IMR-90 (cell line): ENCODE measurements around the gene BRIP1. TPM values are rescaled to one million over a fixed set of nuclear protein-coding genes. Genes with fewer than 3 reads are reported as not detected.

Experiments used
- ATAC-seq: fragments of 200-7000 bp; cut with Tn5 transposase; 2 replicates; pipeline ENCODE4 v1.9.1; 2020; ENCODE audit warnings: low read depth, mild to moderate bottlenecking, moderate library complexity
- BruUV-seq: library from RNA; stranded (reverse); fragments of 400-500 nt; replicated peaks from 2 replicates; lab custom pipeline; 2021; lab: Mats Ljungman, UMichigan
- CTCF ChIA-PET: fragments of 300-600 bp; formaldehyde crosslinking; extraction: SDS; loops from one replicate; lab custom pipeline; 2021; ENCODE audit warnings: antibody characterized with exemption; lab: Yijun Ruan, JAX
- POLR2A ChIA-PET: fragments of 300-600 bp; sonication (Branson Sonifier 250); formaldehyde crosslinking; loops from one replicate; lab custom pipeline; 2022; ENCODE audit warnings: antibody characterized with exemption; ENCODE audit not compliant: unreplicated experiment; lab: Charles Lee
- DNase-seq: peaks from one replicate; pipeline ENCODE4 v3.0.0; 2013
- H2AFZ ChIP-seq: replicated peaks from 2 replicates; pipeline ENCODE3; 2013; ENCODE audit warnings: low read length, mild to moderate bottlenecking; ENCODE audit not compliant: poor library complexity
- H2AK5ac ChIP-seq: 2 replicates; pipeline ENCODE4 v1.6.1; 2013; ENCODE audit warnings: low read depth, low read length, inconsistent platforms
- H2AK9ac ChIP-seq: replicated peaks from 2 replicates; pipeline ENCODE3; 2013; ENCODE audit warnings: mild to moderate bottlenecking, low read depth, low read length, moderate library complexity; ENCODE audit not compliant: poor library complexity
- H2BK120ac ChIP-seq: 2 replicates; pipeline ENCODE4 v1.6.1; 2013; ENCODE audit warnings: low read depth, low read length, inconsistent platforms
- H2BK15ac ChIP-seq: 3 replicates; pipeline ENCODE4 v1.6.1; 2013; ENCODE audit warnings: low read depth, low read length, inconsistent platforms
- H2BK20ac ChIP-seq: 2 replicates; pipeline ENCODE4 v1.6.1; 2013; ENCODE audit warnings: low read depth, mild to moderate bottlenecking, inconsistent platforms, low read length, moderate library complexity
- H2BK5ac ChIP-seq: 2 replicates; pipeline ENCODE4 v1.6.1; 2013; ENCODE audit warnings: mild to moderate bottlenecking, low read depth, low read length, inconsistent platforms; ENCODE audit not compliant: poor library complexity, severe bottlenecking
- H3K14ac ChIP-seq: replicated peaks from 2 replicates; pipeline ENCODE4 v1.6.1; 2013; ENCODE audit warnings: low read depth, low read length, inconsistent platforms
- H3K18ac ChIP-seq: 2 replicates; pipeline ENCODE4 v1.6.1; 2013; ENCODE audit warnings: low read depth, low read length, control low read depth
- H3K23ac ChIP-seq: 2 replicates; pipeline ENCODE4 v1.6.1; 2013; ENCODE audit warnings: low read depth, low read length, inconsistent platforms
- H3K27ac ChIP-seq: 2 replicates; pipeline ENCODE4 v1.5.1; 2013; ENCODE audit warnings: mild to moderate bottlenecking, control low read depth, low read length; ENCODE audit not compliant: insufficient read depth
- H3K27me3 ChIP-seq: 2 replicates; pipeline ENCODE4 v1.6.1; 2013; ENCODE audit warnings: low read length; ENCODE audit not compliant: control insufficient read depth, insufficient read depth
- H3K36me3 ChIP-seq: 2 replicates; pipeline ENCODE4 v1.6.1; 2013; ENCODE audit warnings: low read length, mixed read lengths; ENCODE audit not compliant: control insufficient read depth, insufficient read depth
- H3K4ac ChIP-seq: 2 replicates; pipeline ENCODE4 v1.6.1; 2013; ENCODE audit warnings: low read depth, low read length, inconsistent platforms
- H3K4me1 ChIP-seq: 2 replicates; pipeline ENCODE4 v1.6.1; 2013; ENCODE audit warnings: low read length, mixed read lengths; ENCODE audit not compliant: control insufficient read depth, insufficient read depth
- H3K4me2 ChIP-seq: 2 replicates; pipeline ENCODE4 v1.6.1; 2013; ENCODE audit warnings: low read depth, mild to moderate bottlenecking, control low read depth, low read length, moderate library complexity
- H3K4me3 ChIP-seq: 2 replicates; pipeline ENCODE4 v1.5.1; 2013; ENCODE audit warnings: low read depth, mild to moderate bottlenecking, control low read depth, low read length, moderate library complexity; ENCODE audit not compliant: insufficient read depth
- H3K56ac ChIP-seq: 2 replicates; pipeline ENCODE4 v1.6.1; 2013; ENCODE audit warnings: low read length, inconsistent platforms; ENCODE audit not compliant: insufficient read depth; ENCODE audit errors: extremely low read depth
- H3K79me1 ChIP-seq, 2 experiments: 2 replicates each; pipeline ENCODE4 v1.6.1; 2013; ENCODE audit warnings: low read length in 2 of 2, inconsistent platforms in 1 of 2, low read depth in 1 of 2
- H3K9ac ChIP-seq: 2 replicates; pipeline ENCODE4 v1.6.1; 2013; ENCODE audit warnings: low read depth, low read length, control low read depth
- H3K9me1 ChIP-seq: 2 replicates; pipeline ENCODE4 v1.6.1; 2013; ENCODE audit warnings: low read length, inconsistent platforms; ENCODE audit not compliant: insufficient read depth
- H3K9me3 ChIP-seq: 2 replicates; pipeline ENCODE4 v1.6.1; 2013; ENCODE audit warnings: low read length; ENCODE audit not compliant: control insufficient read depth, insufficient read depth
- H4K20me1 ChIP-seq: 2 replicates; pipeline ENCODE4 v1.6.1; 2013; ENCODE audit warnings: low read length, inconsistent platforms; ENCODE audit not compliant: insufficient read depth
- H4K5ac ChIP-seq: 2 replicates; pipeline ENCODE4 v1.6.1; 2013; ENCODE audit warnings: mild to moderate bottlenecking, low read depth, low read length, control low read depth
- H4K8ac ChIP-seq, 2 experiments: 2 replicates each; pipeline ENCODE4 v1.6.1; 2013; ENCODE audit warnings: low read depth in 2 of 2, low read length in 2 of 2, control low read depth in 1 of 2, inconsistent platforms in 1 of 2
- H4K91ac ChIP-seq: 2 replicates; pipeline ENCODE4 v1.6.1; 2013; ENCODE audit warnings: low read depth, low read length, inconsistent platforms; ENCODE audit not compliant: insufficient read depth
- BHLHE40 ChIP-seq: fragments of 150-350 bp; IDR thresholded peaks from 2 replicates; pipeline ENCODE4 v1.6.1; 2016; ENCODE audit warnings: mild to moderate bottlenecking, low read depth, low read length
- CEBPB ChIP-seq: IDR thresholded peaks from 2 replicates; pipeline ENCODE4 v1.6.1; 2012; ENCODE audit warnings: low read depth, low read length, improper control_type of control experiment
- CHD1 ChIP-seq: IDR thresholded peaks from 2 replicates; pipeline ENCODE4 v1.6.1; 2012; ENCODE audit warnings: low read depth, low read length, improper control_type of control experiment
- MAFK ChIP-seq: IDR thresholded peaks from 2 replicates; pipeline ENCODE4 v1.6.1; 2012; ENCODE audit warnings: low read depth, low read length, improper control_type of control experiment
- MAZ ChIP-seq: IDR thresholded peaks from 2 replicates; pipeline ENCODE4 v1.6.1; 2012; ENCODE audit warnings: low read depth, mild to moderate bottlenecking, low read length, improper control_type of control experiment, moderate library complexity, borderline replicate concordance
- MXI1 ChIP-seq: IDR thresholded peaks from 2 replicates; pipeline ENCODE4 v1.6.1; 2012; ENCODE audit warnings: low read depth, mild to moderate bottlenecking, low read length, moderate library complexity, borderline replicate concordance
- NFE2L2 ChIP-seq: fragments of 150-350 bp; IDR thresholded peaks from 2 replicates; pipeline ENCODE4 v1.6.1; 2016; ENCODE audit warnings: low read depth, mild to moderate bottlenecking, low read length
- POLR2A ChIP-seq: IDR thresholded peaks from 2 replicates; pipeline ENCODE4 v1.6.1; 2012; ENCODE audit warnings: mild to moderate bottlenecking, low read depth, low read length
- RAD21 ChIP-seq: IDR thresholded peaks from 2 replicates; pipeline ENCODE4 v1.6.1; 2012; ENCODE audit warnings: low read length, improper control_type of control experiment
- RCOR1 ChIP-seq: IDR thresholded peaks from 2 replicates; pipeline ENCODE4 v1.6.1; 2012; ENCODE audit warnings: mild to moderate bottlenecking, low read length, improper control_type of control experiment; ENCODE audit not compliant: insufficient replicate concordance
- RFX5 ChIP-seq: IDR thresholded peaks from 2 replicates; pipeline ENCODE4 v1.8.0; 2012; ENCODE audit warnings: low read depth, mild to moderate bottlenecking, low read length, moderate library complexity
- USF2 ChIP-seq: fragments of 150-350 bp; IDR thresholded peaks from 2 replicates; pipeline ENCODE4 v1.6.1; 2017; ENCODE audit warnings: mild to moderate bottlenecking, antibody characterized with exemption, low read length, low read depth
- dilution Hi-C: fragments of 300-500 bp; cut with HindIII; formaldehyde crosslinking; loops from one replicate; pipeline ENCODE4 v1.14.3; 2018; ENCODE audit warnings: low sequenced_read_pairs; ENCODE audit not compliant: unreplicated experiment
- in situ Hi-C: fragments of 300-500 bp; cut with MboI; formaldehyde crosslinking; loops from 3 replicates; pipeline ENCODE4 v1.14.3; 2019; ENCODE audit warnings: low sequenced_read_pairs, inconsistent platforms, mixed read lengths
- intact Hi-C: fragments of 100-400 bp; cut with micrococcal nuclease; formaldehyde crosslinking; loops from 2 replicates; pipeline ENCODE4 v1.10.0; 2022
- polyA plus RNA-seq, 3 experiments: library from polyadenylated mRNA; depleted of rRNA; stranded (reverse); fragments of >200 nt; gene quantifications; 2 replicates each; pipeline ENCODE4 v1.2.3, GENCODE V29; 2012; ENCODE audit warnings: low replicate concordance in 1 of 3
- total RNA-seq: library from RNA; depleted of rRNA; stranded (reverse); fragments of >200 nt; gene quantifications from 2 replicates; pipeline ENCODE4 v1.2.3, GENCODE V29; 2012
- TF ChIP-seq, protein P1 (sequence below): fragments of 150-350 bp; IDR thresholded peaks from 2 replicates; pipeline ENCODE4 v1.6.1; 2016; ENCODE audit warnings: low read depth, mild to moderate bottlenecking, low read length, moderate library complexity, borderline replicate concordance
- TF ChIP-seq, protein P2 (sequence below): conservative IDR thresholded peaks from 2 replicates; pipeline ENCODE4 v1.5.1; 2012; ENCODE audit warnings: mild to moderate bottlenecking, low read depth, low read length, improper control_type of control experiment

The BRIP1 gene
- total and polyA plus RNA-seq, 2 of the 4 experiments (the other 2 are of a cell fraction): 6.1 to 19.7 TPM

- no peak overlapping the region for H3K27ac ChIP-seq
- no peaks in the 10 kb centered on the region for H3K4me1 ChIP-seq
- H2AK9ac ChIP-seq: no peak overlapping the region
- no peak overlapping the region for H2AK5ac ChIP-seq
- intact Hi-C loops (loop anchor here (5.0 kb wide), 1 partner anchor 41 kb away; no protein-coding TSS in a partner anchor), in situ Hi-C loops (no loop called here), dilution Hi-C loops (no loop called here)
- H3K9me1 ChIP-seq: no peaks in the 10 kb centered on the region
- no peak overlapping the region for H2BK120ac ChIP-seq
- DNase-seq (no peak), ATAC-seq (no peak)
- H3K9me3 ChIP-seq: peaks cover 4% of the 10 kb centered on the region; the same call in 1 of the 2 replicates
- ChIA-PET CTCF (interaction anchor here (1.1 kb wide), 1 partner anchor 35 kb away, joined by 3 read pairs; no protein-coding TSS in a partner anchor), POLR2A (no interaction called here)
- no peak overlapping the region for H3K18ac ChIP-seq
- BruUV-seq: no TSS peak
- peaks cover 0 to 4% of the 10 kb centered on the region in 2 experiments; a peak in 3 of 4 replicates for H3K79me1 ChIP-seq
- H3K14ac ChIP-seq: no peak overlapping the region
- H2BK20ac ChIP-seq: no peak overlapping the region
- H2BK15ac ChIP-seq: no peak overlapping the region
- no peak overlapping the region for H2AFZ ChIP-seq
- no peak overlapping the region for H2BK5ac ChIP-seq
- no peak overlapping the region for H3K4me3 ChIP-seq
- no peak overlapping the region for H3K4ac ChIP-seq
- peaks cover 5% of the 10 kb centered on the region; the same call in 1 of the 2 replicates for H3K36me3 ChIP-seq
- no peak overlapping the region for H3K9ac ChIP-seq
- no peaks in the 10 kb centered on the region for H3K27me3 ChIP-seq
- no peak overlapping the region for H3K56ac ChIP-seq
- H4K8ac ChIP-seq: no peak overlapping the region
- no peaks in the 10 kb centered on the region for H4K20me1 ChIP-seq
- no peak overlapping the region for H3K4me2 ChIP-seq
- no peak overlapping the region for H3K23ac ChIP-seq
- no peak overlapping the region for H4K5ac ChIP-seq
- no peak for TF ChIP-seq USF2
- TF ChIP-seq MAFK: no peak
- TF ChIP-seq POLR2A: no peak
- TF ChIP-seq CHD1: no peak
- TF ChIP-seq MAZ: no peak
- no peak for TF ChIP-seq RAD21
- TF ChIP-seq RFX5: no peak
- no peak for TF ChIP-seq CEBPB
- no peak for TF ChIP-seq RCOR1
- TF ChIP-seq MXI1: no peak
- TF ChIP-seq, protein P1, sequence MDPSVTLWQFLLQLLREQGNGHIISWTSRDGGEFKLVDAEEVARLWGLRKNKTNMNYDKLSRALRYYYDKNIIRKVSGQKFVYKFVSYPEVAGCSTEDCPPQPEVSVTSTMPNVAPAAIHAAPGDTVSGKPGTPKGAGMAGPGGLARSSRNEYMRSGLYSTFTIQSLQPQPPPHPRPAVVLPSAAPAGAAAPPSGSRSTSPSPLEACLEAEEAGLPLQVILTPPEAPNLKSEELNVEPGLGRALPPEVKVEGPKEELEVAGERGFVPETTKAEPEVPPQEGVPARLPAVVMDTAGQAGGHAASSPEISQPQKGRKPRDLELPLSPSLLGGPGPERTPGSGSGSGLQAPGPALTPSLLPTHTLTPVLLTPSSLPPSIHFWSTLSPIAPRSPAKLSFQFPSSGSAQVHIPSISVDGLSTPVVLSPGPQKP: no peak
- TF ChIP-seq BHLHE40: no peak
- no peak for TF ChIP-seq NFE2L2
- TF ChIP-seq, protein P2, sequence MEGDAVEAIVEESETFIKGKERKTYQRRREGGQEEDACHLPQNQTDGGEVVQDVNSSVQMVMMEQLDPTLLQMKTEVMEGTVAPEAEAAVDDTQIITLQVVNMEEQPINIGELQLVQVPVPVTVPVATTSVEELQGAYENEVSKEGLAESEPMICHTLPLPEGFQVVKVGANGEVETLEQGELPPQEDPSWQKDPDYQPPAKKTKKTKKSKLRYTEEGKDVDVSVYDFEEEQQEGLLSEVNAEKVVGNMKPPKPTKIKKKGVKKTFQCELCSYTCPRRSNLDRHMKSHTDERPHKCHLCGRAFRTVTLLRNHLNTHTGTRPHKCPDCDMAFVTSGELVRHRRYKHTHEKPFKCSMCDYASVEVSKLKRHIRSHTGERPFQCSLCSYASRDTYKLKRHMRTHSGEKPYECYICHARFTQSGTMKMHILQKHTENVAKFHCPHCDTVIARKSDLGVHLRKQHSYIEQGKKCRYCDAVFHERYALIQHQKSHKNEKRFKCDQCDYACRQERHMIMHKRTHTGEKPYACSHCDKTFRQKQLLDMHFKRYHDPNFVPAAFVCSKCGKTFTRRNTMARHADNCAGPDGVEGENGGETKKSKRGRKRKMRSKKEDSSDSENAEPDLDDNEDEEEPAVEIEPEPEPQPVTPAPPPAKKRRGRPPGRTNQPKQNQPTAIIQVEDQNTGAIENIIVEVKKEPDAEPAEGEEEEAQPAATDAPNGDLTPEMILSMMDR: no peak
- no peak overlapping the region for H4K91ac ChIP-seq
Measured at GRCh38 chr17:61736438-61736837, 126.9 kb downstream of the BRIP1 start.
